Umbilical cord (tissue), 2 donors: Measurements from ENCODE around the gene MAL. TPM values are rescaled to one million over a fixed set of nuclear protein-coding genes. Genes with fewer than 3 reads are reported as not detected.
"Not testable (repeated sequence)": the region's sequence is repeated elsewhere in the genome, so short reads cannot be mapped to it uniquely, and the experiment has no call there.

ENCODE experiments used
- DNase-seq: peaks from one replicate; pipeline ENCODE4 v3.0.0-alpha.2; 2015; ENCODE audit warnings: low spot score
- total RNA-seq: library from RNA; depleted of rRNA; stranded (reverse); fragments of >200 nt; gene quantifications from one replicate; pipeline ENCODE4 v1.2.3, GENCODE V29; 2014; ENCODE audit warnings: low replicate concordance; ENCODE audit not compliant: insufficient read depth

Gene MAL
- total RNA-seq, 1 donor from 2014 or later, result 3.6 TPM

DNA sequence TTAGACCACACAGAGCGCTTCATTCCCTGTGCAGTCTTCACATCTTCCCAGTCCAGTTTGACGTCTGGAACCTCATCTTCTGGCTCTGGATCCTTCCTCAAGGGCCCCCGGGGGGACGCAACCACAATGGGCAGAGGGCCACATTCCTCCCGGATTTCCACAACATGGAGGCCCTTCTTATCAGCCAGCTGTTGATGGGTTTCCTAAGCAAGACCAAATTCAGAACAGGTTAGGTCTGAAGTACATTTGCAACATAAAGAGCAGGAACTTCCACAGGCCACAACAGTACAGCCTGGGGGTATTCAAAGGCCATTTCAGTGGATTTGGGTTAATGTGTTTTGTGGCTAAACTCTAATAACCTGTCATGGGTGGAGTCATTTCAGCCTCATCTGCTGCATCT is 61.9 kb downstream of the MAL start:
- no peak for DNase-seq

DNA sequence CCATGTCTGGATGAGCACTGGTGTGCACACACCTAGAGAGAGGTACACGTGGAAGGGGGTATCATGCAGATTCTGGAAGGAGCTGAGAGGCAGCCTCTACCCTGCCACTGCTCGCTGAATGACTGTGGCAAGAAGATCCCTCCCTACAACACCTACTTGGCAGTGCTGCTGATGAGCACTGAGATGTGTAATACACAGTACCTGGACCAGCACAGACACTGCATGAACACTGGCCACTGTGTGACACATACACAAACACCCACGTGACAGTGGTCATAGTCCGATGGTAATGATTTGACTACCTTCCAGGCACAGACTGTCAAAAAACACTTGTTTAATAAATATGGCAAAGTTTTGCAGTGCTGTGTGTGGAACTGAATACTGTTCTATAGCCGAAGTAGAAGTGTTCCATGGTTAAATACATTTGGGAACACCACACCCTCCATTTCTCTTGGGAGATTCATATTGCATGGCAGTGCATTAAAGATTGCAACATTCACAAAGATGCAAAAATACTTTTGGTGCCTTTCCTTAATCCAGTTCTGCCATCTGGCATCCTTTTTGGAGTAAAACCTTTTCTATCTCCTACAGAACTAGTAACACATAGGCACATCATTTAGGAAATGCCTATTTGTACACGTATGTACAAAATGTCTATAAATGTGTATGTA is 66.5 kb downstream of the MAL start:
- DNase-seq, result no peak

DNA sequence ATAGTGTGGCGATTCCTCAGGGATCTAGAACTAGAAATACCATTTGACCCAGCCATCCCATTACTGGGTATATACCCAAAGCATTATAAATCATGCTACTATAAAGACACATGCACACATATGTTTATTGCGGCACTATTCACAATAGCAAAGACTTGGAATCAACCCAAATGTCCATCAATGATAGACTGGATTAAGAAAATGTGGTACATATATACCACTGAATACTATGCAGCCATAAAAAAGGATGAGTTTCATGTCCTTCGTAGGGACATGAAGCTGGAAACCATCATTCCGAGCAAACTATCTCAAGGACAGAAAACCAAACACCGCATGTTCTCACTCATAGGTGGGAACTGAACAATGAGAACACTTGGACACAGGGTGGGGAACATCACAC is 72.8 kb downstream of the MAL start:
- not testable (repeated sequence) for DNase-seq

DNA sequence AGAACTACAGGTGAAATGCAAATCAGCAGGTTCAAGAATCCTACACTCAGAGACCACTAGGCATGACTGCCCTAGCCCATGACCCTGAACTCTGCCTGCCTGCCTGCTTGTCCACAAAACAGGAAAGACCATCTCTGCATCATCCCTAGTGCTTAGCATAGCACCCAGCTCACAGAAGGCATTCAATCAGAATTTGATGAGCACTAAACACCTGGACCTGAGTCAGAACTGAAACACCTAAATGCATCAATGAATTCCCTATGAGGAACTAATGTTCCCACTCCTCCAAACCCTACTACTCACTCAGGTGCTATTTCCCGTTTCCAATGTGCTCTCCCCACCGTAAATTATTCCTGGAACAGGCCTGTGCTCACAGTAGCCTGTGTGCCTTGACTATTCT is 74.4 kb downstream of the MAL start:
- DNase-seq, result no peak

Other genes starting within 250 kb of the MAL start
- gene TEKT4, start 154.3 kb upstream of the MAL start, total RNA-seq, result 1.9 TPM
- gene MRPS5, start 96.1 kb downstream of the MAL start, total RNA-seq, result 44.1 TPM
- 31.5 TPM for gene ZNF514, start 134.1 kb downstream of the MAL start, total RNA-seq
- 2.9 TPM for gene ZNF2, start 140.1 kb downstream of the MAL start, total RNA-seq
- 21.2 TPM for gene ZNF892, start 181.8 kb downstream of the MAL start, total RNA-seq
- 2.4 TPM for gene PROM2, start 248.7 kb downstream of the MAL start, total RNA-seq